Measurements from ENCODE around the gene PSG11.
"Not testable (repeated sequence)": the region's sequence is repeated elsewhere in the genome, so short reads cannot be mapped to it uniquely, and the experiment has no call there.

Gene PSG11

GRCh38 chr19:43026369-43026768 is at the start of gene PSG11:
TSS of gene PSG11 (minus strand) at chr19:43026469. CDS start at chr19:43026372, 97 bp downstream.
- DNase-seq = not testable (repeated sequence)

GRCh38 chr19:43062418-43062817 is 36.1 kb upstream of the PSG11 start:
- not testable (repeated sequence) for DNase-seq

GRCh38 chr19:43061326-43061725 is 35.1 kb upstream of the PSG11 start:
- not testable (repeated sequence) for DNase-seq

DNA sequence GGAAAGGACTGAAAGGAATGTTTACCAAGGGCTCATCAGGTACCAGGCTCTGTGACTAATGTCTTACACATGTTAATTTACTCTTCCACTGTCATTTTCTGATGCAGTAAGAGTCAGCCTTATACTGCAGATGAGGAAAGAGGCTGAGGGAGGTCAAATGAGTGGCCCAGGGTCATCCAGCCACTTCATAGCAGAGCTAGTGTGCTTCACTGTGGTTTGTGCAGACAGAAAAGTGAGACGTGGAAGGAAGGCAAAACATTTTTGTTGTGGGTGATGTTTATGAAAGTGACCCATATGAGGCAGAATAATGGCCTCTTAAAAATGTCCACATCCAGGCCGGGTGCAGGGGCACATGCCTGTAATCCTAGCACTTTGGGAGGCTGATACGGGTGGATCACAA is 34.0 kb upstream of the PSG11 start:
- not testable (repeated sequence) for DNase-seq

DNA sequence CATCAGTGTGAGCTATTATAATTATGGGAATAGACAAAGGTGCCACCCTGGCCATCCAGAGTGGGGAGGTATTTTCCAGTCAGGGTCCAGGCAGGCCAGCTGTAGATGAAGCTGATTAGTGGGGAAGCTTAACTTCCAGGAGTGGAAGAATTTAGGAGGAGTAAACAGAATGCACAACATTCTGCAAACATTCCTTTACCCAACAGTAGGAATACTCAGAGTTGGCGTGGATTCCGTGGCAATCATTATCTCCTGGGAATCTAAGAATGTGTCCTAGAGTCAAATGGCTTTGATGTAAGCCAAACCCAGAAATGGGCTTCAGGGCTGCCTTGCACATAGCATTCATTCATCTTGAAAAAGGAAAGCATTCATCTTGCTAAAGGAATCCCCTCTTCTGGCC is 33.2 kb upstream of the PSG11 start:
- not testable (repeated sequence) for DNase-seq

DNA sequence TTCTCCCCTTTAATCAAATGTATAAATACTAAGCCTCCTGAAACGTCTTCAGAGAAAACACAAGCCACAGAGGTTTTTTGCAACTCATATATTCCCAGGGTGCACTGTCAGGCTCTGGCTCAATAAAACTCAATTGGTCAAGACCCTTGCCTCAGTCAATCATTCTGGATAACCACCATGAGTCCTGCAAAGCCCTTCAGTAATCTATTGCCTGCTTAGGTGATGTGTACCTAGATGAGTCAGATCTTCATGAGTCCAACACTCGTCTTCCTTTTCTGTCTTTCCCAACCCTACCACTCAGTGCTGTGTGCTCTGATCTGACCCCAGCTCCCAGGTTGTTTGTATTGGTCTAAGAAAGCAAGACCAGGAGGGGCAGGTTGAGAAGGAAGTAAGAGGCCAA is 32.2 kb upstream of the PSG11 start:
- DNase-seq = not testable (repeated sequence)

DNA sequence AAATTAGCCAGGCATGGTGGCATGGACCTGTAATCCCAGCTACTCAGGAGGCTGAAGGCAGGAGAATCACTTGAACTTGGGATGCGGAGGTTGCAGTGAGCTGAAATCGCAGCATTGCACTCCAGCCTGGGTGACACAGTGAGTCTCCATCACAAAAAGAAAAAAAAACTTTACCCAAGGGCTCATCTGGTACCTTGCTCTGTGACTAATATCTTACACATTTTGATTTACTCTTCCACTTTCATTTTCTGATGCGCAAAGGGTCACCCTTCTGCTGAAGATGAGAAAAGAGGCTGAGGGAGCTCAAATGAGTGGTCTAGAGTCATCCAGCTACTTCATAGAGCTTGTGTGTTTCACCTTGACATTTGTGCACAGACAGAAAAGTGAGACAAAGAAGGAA is 21.7 kb upstream of the PSG11 start:
- DNase-seq = not testable (repeated sequence)

DNA sequence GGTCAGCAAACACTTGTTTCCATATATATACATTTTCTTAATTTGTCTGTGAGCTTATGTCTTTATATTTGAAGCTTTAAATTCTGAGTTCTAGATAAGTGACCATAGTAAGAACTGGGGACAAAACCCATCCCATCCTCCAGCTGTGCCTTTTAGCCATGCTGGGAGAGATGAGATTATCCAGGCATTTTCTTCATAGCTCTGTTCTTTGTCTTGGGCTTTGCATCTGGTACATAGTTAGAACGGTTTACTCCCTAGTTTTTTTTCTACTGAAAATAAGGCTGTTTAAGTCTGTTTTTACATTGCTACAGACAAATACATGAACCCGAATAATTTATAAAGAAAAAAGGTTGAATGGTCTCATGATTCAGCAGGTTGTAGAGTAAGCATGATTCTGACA is 20.3 kb upstream of the PSG11 start:
- not testable (repeated sequence) for DNase-seq

GRCh38 chr19:43043492-43044180 is 17.4 kb upstream of the PSG11 start:
- DNase-seq = not testable (repeated sequence)

DNA sequence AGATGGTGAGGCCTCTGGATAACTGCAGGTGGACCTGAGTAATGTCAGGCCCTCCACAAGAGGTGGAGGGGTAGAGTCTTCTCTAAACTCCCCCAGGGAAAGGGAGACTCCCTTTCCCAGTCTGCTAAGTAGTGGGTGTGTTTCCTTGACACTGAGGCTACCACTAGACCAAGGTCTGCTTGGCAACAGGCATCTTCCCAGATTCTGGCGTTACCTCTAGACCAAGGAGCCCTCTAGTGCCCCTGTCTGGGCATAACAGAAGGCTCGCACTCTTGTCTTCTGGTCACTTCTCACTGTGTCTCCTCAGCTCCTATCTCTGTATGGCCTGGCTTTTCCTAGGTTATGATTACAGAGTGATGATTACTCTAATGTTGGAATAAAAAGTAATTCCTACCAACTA is 5.4 kb upstream of the PSG11 start:
- not testable (repeated sequence) for DNase-seq

DNA sequence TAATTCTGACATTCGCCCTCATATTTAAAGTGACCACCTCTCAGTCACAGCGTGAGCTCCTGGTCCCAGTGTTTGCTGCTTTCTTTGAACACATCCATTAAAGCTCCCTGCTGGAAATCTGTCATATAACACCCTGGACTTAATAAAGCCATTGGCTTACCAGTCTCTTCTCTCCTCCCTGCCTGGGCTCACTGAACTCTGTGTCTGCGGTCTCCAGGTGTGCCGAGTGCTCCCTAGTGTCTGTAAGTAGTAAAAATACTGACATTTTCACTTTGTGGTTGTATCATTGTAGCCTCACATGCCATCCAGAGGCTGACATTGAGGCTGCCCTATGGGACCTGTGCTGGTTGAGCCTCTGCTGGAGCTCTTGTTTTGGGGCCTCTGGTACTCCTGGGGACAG is 2.6 kb upstream of the PSG11 start:
- DNase-seq = no peak

GRCh38 chr19:43027985-43028384 is 1.7 kb upstream of the PSG11 start:
- not testable (repeated sequence) for DNase-seq

- DNase-seq = not testable (repeated sequence)
Observed at GRCh38 chr19:43027061-43027460, 792 bp upstream of the PSG11 start.

- not testable (repeated sequence) for DNase-seq
Observed at GRCh38 chr19:43022098-43022497, 4.2 kb downstream of the PSG11 start.

GRCh38 chr19:43021629-43022028 is 4.6 kb downstream of the PSG11 start:
- not testable (repeated sequence) for DNase-seq

GRCh38 chr19:43019588-43019987 is 6.7 kb downstream of the PSG11 start:
- DNase-seq = not testable (repeated sequence)

DNA sequence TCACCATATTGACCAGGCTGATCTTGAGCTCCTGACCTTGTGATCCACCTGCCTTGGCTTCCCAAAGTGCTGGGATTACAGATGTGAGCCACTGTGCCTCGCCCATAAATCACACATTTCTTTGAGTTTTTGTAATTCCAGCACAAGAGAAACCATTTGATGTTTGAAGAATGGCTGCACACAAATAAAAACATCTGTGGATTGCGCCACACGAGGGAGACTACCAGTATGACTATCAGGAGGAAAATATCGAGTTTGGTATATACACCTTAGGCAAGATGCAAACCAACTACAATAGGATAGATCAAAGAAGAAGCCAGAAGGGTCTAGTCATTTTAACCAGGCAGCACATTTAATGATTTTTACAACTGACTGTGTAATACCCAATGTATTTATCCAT is 20.4 kb downstream of the PSG11 start:
- not testable (repeated sequence) for DNase-seq

GRCh38 chr19:43004846-43005245 is 21.4 kb downstream of the PSG11 start:
- DNase-seq = not testable (repeated sequence)

DNA sequence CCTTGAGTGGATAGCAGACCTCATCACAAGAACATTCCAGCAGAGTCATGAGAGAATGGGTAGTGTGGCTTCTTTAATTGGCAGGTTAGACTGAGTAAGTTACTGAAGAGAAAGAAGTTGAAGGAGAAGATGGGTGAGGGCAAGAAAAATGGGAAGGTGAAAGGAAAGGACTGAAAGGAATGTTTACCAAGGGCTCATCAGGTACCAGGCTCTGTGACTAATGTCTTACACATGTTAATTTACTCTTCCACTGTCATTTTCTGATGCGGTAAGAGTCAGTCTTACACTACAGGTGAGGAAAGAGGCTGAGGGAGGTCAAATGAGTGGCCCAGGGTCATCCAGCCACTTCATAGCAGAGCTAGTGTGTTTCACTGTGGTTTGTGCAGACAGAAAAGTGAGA is 22.6 kb downstream of the PSG11 start:
- DNase-seq = not testable (repeated sequence)

DNA sequence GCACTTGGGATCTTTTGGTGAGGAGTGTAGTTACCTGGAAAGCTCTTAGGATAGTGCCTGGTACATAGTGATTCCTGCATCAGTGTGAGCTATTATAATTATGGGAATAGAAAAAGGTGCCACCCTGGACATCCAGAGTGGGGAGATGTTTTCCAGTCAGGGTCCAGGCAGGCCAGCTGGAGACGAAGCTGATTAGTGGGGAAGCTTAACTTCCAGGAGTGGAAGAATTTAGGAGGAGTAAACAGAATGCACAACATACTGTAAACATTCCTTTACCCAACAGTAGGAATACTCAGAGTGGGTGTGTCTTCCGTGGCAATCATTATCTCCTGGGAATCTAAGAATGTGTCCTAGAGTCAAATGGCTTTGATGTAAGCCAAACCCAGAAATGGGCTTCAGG is 23.3 kb downstream of the PSG11 start:
- not testable (repeated sequence) for DNase-seq

GRCh38 chr19:42996161-42996560 is 30.1 kb downstream of the PSG11 start:
- DNase-seq = not testable (repeated sequence)

DNA sequence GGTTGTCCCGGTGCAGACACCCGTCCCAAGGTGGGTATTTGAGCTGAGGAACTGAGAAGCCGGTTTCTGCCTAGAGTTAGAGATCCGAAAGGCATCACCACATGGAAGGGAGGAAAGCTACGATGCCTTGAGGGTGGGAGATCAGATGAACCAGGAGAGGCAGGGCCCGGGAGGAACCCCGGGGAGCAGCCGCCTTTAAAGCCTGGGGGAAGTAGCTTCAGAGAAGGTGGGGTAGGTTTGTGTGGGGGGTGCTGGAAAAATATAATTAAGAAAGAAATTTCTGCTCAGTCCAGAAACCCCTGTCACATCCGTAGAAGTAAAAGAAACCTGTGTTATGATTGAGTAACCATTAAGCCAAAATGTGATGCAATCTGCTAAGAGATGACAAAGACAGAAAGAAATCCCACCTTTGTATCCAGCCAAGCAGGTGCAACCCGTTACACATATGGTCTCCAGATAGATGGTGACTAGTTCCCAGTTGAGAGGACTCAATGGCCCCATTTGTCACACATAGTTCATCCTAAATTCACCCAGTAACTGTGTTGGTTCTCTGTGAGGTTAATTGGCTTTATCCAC is 34.2 kb downstream of the PSG11 start:
- not testable (repeated sequence) for DNase-seq

- no peak for DNase-seq
Observed at GRCh38 chr19:42989851-42990250, 36.4 kb downstream of the PSG11 start.

DNA sequence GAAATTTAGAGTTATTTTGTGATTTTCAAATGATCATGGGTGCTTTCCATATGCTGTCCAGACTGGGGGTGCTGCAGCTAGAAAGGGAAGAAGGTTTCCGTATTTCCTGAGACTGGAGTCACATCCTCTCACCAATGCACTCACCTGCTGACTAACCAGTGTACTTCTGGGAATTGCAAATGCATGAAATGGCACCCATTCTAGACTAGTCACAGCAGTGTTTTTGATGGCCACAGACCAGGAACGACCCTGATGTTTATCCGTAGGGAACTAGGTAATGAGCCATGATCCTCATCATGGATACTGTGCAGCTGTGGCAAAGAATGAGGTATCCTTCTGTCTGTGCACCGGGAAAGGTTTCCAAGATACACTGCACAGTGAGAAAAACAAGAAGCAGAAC is 37.1 kb downstream of the PSG11 start:
- DNase-seq = not testable (repeated sequence)

GRCh38 chr19:42988206-42988605 is 38.1 kb downstream of the PSG11 start:
- DNase-seq = not testable (repeated sequence)

All from CD4-positive, alpha-beta T cell treated with Interferon gamma for 1 hour (primary cell).